GM18867 (cell line): ENCODE results near the gene FGF14.
A peak's percentile ranks its signal among the peaks of the same experiment; 100 is the strongest.
"Not testable (repeated sequence)": the region's sequence is repeated elsewhere in the genome, so short reads cannot be mapped to it uniquely, and the experiment has no call there.

Source experiments
- ATAC-seq: cut with Tn5 transposase; IDR thresholded peaks from one replicate; pipeline ENCODE4 v1.9.1; 2021; ENCODE audit warnings: mild to moderate bottlenecking, moderate library complexity; ENCODE audit not compliant: unreplicated experiment

Gene FGF14

GRCh38 chr13:101892296-101892695 is 509.6 kb downstream of the FGF14 start:
- no peak for ATAC-seq

- ATAC-seq, result no peak
These were observed 520.3 kb downstream of the FGF14 start for GRCh38 chr13:101881593-101881992.

GRCh38 chr13:101880581-101880980 is 521.3 kb downstream of the FGF14 start:
- ATAC-seq, result peak; percentile 75

GRCh38 chr13:101876951-101877350 is 524.9 kb downstream of the FGF14 start:
- ATAC-seq, result no peak

GRCh38 chr13:101875717-101876393 is 526.0 kb downstream of the FGF14 start:
- no peak for ATAC-seq

GRCh38 chr13:101875091-101875490 is 526.8 kb downstream of the FGF14 start:
- ATAC-seq, result no peak

- ATAC-seq, result peak; percentile 92
These were observed 532.3 kb downstream of the FGF14 start for GRCh38 chr13:101869553-101869952.

- peak; percentile 33 for ATAC-seq
These were observed 533.0 kb downstream of the FGF14 start for GRCh38 chr13:101868585-101869469.

GRCh38 chr13:101866889-101867581 is 534.8 kb downstream of the FGF14 start:
- no peak for ATAC-seq

GRCh38 chr13:101858860-101859259 is 543.0 kb downstream of the FGF14 start:
- ATAC-seq, result no peak

GRCh38 chr13:101846701-101847100 is 555.1 kb downstream of the FGF14 start:
- no peak for ATAC-seq

- no peak for ATAC-seq
These were observed 555.6 kb downstream of the FGF14 start for GRCh38 chr13:101846249-101846648.

- ATAC-seq, result no peak
These were observed 556.4 kb downstream of the FGF14 start for GRCh38 chr13:101845245-101846020.

- no peak for ATAC-seq
These were observed 560.1 kb downstream of the FGF14 start for GRCh38 chr13:101841698-101842097.

GRCh38 chr13:101838323-101838722 is 563.5 kb downstream of the FGF14 start:
- no peak for ATAC-seq

GRCh38 chr13:101837778-101838177 is 564.1 kb downstream of the FGF14 start:
- ATAC-seq, result not testable (repeated sequence)

- no peak for ATAC-seq
These were observed 564.6 kb downstream of the FGF14 start for GRCh38 chr13:101837288-101837687.

GRCh38 chr13:101835920-101836319 is 565.9 kb downstream of the FGF14 start:
- no peak for ATAC-seq

- no peak for ATAC-seq
These were observed 568.2 kb downstream of the FGF14 start for GRCh38 chr13:101833671-101834070.

GRCh38 chr13:101830035-101830434 is 571.8 kb downstream of the FGF14 start:
- ATAC-seq, result no peak

- ATAC-seq, result no peak
These were observed 572.4 kb downstream of the FGF14 start for GRCh38 chr13:101829484-101829883.
